Measurements from ENCODE around the gene ZC2HC1B.
"Not testable (repeated sequence)": the region's sequence is repeated elsewhere in the genome, so short reads cannot be mapped to it uniquely, and the experiment has no call there.

The ZC2HC1B gene

DNA sequence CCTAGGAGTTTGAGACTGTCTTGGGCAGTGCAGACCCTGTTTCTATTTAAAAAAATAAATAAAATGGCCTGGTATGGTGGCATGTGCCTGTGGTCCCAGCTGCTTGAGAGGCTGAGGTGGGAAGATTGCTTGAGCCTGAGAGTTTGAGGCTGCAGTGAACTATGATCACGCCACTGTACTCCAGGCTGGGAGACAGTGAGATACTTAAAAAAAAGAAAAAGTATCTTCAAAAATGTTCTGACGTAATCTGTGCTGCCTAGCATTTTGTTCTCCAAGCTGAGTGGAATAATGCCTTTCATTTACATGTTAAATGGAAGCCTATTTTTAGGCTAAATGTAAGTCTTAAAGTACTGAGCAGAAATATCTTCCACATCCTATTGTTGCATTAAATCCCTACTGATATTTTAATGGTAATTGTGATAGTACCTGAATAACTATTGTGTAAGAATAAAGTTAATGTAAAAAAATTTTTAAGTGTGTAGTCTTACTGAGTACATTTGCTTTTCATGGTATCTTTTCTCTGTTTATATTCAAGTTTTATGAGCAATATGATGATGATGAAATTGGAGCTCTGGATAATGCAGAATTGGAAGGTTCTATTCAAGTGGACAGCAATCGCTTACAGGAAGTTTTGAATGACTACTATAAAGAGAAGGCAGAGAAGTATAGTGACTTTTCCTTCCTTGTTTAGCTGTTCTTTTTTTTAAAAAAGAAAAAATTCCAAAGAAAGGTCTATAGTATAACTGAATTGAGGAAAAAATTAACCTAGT is 4.2 kb upstream of the ZC2HC1B start:
- in situ Hi-C loops (cut with HindIII; ENCODE audit: low pct_ligation_motif_present, low pct_unique_long_range_greater_than_20kb, low sequenced_read_pairs): no loop called here
- DNase-seq: no peak

DNA sequence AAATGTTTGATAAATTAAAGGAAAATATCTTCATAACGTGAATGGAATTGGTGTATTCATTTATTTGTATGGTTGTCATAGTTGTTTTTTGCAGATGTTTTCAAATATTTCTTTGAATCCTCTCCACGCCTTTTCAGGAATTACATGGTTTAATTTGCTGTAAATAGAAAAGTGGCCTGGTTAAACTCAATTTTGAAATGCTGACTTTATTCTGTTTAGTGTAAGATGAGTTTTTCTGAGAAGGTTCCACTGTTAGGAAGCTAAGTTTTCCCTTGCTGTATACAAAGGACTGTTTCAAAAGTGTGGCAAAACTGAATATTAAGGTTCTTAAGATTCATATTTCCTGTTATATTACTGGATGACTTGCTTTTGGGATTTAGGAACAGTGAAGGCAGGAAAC is 503 bp upstream of the ZC2HC1B start:
- DNase-seq: no peak
- in situ Hi-C loops (cut with HindIII; ENCODE audit: low pct_ligation_motif_present, low pct_unique_long_range_greater_than_20kb, low sequenced_read_pairs): no loop called here

DNA sequence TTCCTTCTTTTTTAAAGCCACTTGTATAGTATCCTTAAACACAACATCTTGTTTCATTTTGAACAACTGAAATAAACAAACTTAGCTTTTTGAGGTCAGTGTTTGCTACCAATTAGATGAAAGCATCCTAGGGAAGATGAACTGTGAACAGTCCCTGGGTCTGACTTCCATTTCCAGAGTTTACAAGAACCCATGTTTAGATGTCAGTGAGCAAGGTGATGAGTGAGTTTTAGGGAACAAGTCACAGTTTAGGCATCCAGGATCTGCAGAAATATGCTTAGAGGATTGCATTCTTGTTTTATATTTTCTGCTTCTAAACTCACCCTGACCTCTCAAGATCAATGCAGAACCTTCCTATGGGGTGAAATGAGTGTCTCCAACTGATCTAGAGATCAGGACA is 3.0 kb downstream of the ZC2HC1B start:
- in situ Hi-C loops (cut with HindIII; ENCODE audit: low pct_ligation_motif_present, low pct_unique_long_range_greater_than_20kb, low sequenced_read_pairs): no loop called here
- DNase-seq: no peak

DNA sequence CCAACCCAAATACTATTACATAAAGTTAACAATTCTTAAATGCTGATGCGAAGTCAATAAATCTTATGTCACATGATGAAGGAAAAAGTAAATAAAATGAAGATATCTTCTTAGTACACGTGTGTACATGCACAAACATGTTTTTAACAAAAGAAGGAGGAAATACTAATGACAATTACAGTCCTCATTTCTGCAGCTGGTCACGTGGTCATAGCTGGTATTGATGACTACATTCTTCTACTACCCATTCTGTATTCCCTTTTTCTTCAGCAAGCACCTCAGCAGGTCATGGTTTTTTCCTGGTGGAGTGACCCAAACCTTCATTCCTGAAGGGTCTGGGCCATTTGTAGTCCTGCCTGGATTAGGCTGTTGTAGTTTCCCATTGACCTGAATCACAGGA is 4.5 kb downstream of the ZC2HC1B start:
- in situ Hi-C loops (cut with HindIII; ENCODE audit: low pct_ligation_motif_present, low pct_unique_long_range_greater_than_20kb, low sequenced_read_pairs): not testable (repeated sequence)

DNA sequence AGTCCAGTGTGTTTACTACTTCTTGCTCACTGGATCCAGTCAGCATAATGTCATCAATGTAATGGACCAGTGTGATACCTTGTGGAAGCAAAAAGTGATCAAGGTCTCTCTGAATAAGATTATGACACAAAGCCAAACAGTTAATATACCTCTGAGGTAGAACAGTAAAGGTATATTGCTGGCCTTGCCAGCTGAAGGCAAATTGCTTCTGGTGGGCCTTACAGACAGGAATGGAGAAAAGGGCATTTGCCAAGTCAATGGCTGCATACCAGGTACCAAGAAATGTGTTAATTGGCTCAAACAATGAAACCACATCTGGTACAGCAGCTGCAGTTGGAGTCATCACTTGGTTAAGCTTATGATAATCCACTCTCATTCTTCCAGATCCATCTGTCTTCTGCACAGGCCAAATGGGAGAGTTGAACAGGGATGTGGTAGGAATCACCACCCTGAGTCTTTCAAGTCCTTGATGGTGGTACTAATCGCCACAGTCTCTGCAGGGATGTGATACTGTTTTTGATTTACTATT is 7.0 kb downstream of the ZC2HC1B start:
- DNase-seq; in situ Hi-C loops (cut with HindIII; ENCODE audit: low pct_ligation_motif_present, low pct_unique_long_range_greater_than_20kb, low sequenced_read_pairs): not testable (repeated sequence)

More for the DNA sequence above, 4.5 kb downstream of the ZC2HC1B start:
- not testable (repeated sequence) for DNase-seq

DNA sequence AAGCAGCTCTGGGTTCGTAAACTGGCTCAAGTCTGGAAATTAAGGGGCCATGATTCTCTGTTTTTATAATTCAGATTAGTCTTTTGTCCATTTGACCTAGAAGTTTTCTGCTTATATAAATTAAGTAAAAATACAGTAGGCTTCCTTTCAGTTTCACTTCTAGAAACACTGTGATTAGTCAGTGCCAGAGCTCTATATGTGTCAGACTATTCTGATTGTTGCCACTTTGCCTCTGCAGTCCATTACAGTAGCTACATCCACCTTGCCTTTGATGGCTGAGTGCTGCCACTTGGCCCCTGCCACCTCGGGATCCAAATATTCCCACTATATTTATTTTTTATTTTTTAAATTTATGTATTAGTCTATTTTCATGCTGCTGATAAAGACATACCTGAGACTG is 7.9 kb downstream of the ZC2HC1B start:
- DNase-seq: no peak
- in situ Hi-C loops (cut with HindIII; ENCODE audit: low pct_ligation_motif_present, low pct_unique_long_range_greater_than_20kb, low sequenced_read_pairs): no loop called here

DNA sequence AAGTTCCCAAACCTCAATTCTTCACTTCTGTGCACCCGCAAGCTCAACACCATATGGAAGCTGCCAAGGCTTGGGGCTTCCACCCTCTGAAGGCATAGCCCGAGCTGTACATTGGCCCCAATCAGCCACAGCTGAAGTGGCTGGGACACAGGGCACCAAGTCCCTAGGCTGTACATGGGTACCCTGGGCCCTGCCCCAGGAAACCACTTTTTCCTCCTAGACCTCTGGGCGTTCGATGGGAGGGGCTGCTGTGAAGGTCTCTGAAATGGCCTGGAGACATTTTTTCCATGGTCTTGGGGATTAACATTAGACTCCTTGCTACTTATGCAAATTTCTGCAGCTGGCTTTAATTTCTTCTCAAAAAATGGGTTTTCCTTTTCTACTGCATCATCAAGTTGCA is 9.3 kb downstream of the ZC2HC1B start:
- DNase-seq; in situ Hi-C loops (cut with HindIII; ENCODE audit: low pct_ligation_motif_present, low pct_unique_long_range_greater_than_20kb, low sequenced_read_pairs): not testable (repeated sequence)

DNA sequence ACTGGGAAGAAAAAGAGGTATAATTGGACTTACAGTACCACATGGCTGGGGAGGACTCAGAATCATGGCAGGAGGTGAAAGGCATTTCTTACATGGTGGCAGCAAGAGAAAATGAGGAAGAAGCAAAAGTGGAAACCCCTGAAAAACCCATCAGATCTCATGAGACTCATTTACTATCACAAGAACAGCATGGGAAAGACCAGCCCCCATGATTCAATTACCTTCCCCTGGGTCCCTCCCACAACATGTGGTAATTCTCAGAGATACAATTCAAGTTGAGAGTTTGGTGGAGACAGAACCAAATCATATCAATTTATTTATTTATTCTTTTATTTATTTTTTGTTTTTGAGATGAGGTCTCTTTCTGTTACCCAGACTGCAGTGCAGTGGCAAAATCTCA is 10.2 kb downstream of the ZC2HC1B start:
- DNase-seq; in situ Hi-C loops (cut with HindIII; ENCODE audit: low pct_ligation_motif_present, low pct_unique_long_range_greater_than_20kb, low sequenced_read_pairs): not testable (repeated sequence)

DNA sequence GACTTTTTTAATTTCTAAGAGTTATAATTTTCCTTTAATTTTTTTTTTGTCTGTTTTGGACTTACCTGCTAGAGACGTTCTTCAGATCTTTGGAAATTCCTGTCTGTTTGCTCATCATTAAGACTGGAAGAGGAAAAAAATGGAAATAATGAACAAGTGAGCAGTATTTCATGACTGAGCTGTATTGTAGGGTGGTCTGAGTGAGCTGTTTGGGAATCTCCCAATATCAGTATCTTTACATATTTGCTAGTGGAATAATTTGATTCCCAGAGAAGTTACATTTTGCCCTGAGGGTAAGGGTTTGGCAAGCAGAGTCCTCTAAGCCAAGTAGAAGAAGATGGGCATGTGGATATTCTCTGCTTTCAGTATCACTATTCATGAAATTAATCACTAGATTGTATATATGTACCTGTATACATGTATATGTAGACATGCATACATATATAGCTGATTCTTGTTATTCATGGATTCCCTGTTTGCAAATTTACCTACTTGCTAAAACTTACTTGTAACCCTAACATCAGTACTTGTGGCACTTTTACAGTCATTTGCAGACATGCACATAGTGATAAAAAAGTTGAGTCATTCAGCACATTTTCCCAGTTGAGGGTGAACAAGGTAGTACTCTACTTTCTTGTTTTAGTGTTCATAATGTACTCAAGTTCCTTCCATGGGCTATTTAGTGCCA is 13.5 kb downstream of the ZC2HC1B start:
- no peak for DNase-seq
- in situ Hi-C loops (cut with HindIII; ENCODE audit: low pct_ligation_motif_present, low pct_unique_long_range_greater_than_20kb, low sequenced_read_pairs): no loop called here

DNA sequence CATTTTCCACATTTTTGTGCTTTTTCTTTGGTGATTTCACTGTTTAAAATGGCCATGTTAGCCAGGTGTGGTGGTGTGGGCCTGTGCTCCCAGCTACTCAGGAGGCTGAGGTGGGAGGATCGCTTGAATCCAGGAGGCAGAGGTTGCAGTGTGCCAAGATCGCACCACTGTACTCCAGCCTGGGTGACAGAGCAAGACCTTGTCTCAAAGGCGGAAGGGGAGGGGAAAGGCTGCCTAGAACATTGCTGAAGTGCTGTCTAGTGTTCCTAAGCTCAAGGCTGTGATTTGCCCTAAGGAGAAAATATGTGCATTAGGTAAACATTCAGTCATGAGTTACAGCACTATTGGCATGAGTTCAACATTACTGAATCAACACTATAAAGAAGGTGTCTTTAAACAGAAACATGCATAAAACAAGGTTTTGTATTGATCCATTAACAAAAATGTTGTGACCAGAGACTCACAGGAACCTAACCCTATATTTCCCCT is 14.0 kb downstream of the ZC2HC1B start:
- in situ Hi-C loops (cut with HindIII; ENCODE audit: low pct_ligation_motif_present, low pct_unique_long_range_greater_than_20kb, low sequenced_read_pairs): no loop called here
- DNase-seq: no peak

DNA sequence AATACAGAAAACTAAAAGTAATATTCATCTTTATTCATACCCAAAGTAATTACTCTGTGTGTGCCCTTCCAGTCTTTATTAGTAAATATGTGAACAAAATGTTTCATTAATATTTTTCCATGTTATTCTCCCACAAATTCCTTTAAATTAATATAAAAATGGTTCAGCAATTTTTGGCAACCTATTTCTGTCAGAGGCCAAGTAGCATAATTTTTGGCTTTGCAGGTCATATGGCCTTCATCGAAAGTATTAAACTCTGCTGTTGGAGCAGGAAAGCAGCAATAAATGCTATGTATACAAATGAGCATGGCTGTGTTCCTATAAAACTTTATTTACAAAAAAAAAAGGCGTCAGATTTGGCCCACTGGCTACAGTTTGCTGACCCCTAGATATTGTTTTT is 16.1 kb downstream of the ZC2HC1B start:
- no peak for DNase-seq

DNA sequence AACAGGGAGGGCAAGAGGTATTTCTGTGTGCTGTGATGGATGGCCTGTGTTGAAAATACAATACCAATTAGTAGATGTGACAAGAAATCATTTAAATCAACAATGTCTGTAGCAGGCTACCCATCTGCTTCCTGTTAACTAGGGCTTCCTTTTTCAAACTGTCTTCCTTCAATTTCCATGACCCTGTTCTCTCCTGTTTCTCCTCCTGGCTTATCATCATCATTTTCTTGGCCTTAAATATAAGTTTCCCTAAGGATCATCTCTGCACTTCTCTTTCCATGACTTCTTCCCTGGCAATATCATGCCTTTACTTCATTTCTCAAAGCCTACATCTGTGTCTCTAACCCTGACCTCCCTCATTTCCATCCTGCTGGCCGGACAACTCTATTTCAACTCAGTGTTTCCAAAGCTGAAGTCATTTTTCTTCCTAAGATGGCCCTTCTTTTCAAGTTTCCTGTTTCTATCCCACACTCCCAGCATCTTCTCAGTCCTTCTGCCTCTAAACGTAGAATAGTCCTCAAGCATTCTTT is 18.2 kb downstream of the ZC2HC1B start:
- no peak for DNase-seq
- in situ Hi-C loops (cut with HindIII; ENCODE audit: low pct_ligation_motif_present, low pct_unique_long_range_greater_than_20kb, low sequenced_read_pairs): no loop called here

More for the DNA sequence above, 16.1 kb downstream of the ZC2HC1B start:
- in situ Hi-C loops (cut with HindIII; ENCODE audit: low pct_ligation_motif_present, low pct_unique_long_range_greater_than_20kb, low sequenced_read_pairs): no loop called here

DNA sequence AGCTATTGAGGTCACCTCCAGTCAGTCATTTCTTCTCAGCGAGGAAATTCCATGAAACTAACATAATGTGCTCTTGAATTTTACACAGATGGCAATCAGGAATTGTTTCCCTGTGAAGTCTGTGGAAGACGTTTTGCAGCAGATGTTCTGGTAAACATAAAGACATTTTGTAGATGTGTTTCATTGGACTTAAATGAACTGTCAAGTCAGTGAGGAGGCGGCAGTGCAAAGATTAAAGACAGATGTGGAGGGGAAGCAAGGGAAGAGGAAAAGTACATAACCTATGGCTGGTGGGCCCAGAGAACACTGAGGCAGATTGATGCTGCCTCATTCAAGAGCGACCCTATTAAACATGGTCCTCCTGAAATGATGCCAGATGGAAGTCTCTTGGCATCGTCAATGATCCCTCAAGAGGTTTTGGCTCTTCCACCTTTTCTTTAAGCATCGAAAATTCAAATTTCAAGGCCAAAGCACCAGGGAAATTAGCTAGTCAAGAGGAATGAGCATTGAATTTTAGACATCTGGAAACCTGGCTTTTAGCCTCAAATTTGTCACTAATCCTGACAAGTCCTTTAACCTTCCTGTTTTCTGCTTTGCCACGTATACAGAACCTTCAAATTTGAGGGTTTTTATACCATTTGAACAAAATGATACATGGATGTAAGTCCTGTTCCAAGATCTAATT is 20.1 kb downstream of the ZC2HC1B start:
- in situ Hi-C loops (cut with HindIII; ENCODE audit: low pct_ligation_motif_present, low pct_unique_long_range_greater_than_20kb, low sequenced_read_pairs): no loop called here
- no peak for DNase-seq

DNA sequence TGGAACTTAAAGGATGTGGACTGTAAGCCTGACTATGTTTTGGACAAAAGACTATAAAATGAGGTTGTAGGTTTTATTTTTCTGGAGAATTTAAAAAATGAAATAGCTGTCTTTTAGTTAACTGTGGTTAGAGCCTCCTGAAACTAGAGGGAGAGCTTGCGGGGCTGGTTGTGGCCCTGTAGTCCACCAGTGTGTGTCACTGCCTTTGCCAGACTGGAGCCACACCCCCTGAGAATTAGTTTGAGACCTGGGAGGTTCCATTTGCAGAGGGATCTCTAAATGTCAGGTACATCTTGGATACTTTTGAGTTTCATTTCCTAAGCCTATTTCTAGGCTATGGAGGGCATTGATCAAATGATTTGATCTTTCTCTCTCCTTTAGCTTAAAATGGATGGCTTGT is 20.8 kb downstream of the ZC2HC1B start:
- DNase-seq: no peak
- in situ Hi-C loops (cut with HindIII; ENCODE audit: low pct_ligation_motif_present, low pct_unique_long_range_greater_than_20kb, low sequenced_read_pairs): no loop called here

DNA sequence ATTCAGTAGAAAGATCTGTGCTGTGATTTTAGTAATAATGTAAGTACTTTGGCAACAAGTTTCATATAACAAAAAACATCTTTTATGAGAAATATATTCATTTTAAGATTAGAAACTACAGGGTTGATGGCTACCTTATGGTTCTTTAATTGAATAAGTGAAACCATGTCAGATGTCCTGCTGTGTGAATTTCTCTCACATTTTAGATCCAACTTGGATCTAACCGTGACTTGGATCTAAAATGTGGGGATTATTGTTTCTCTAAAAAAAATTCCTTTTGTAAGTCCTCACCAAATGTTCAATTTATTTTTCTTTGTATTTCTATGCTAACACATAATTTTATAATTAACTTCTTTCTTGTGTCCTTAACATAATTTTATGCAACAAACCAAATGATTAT is 30.4 kb downstream of the ZC2HC1B start:
- DNase-seq: no peak
- in situ Hi-C loops (cut with HindIII; ENCODE audit: low pct_ligation_motif_present, low pct_unique_long_range_greater_than_20kb, low sequenced_read_pairs): no loop called here

DNA sequence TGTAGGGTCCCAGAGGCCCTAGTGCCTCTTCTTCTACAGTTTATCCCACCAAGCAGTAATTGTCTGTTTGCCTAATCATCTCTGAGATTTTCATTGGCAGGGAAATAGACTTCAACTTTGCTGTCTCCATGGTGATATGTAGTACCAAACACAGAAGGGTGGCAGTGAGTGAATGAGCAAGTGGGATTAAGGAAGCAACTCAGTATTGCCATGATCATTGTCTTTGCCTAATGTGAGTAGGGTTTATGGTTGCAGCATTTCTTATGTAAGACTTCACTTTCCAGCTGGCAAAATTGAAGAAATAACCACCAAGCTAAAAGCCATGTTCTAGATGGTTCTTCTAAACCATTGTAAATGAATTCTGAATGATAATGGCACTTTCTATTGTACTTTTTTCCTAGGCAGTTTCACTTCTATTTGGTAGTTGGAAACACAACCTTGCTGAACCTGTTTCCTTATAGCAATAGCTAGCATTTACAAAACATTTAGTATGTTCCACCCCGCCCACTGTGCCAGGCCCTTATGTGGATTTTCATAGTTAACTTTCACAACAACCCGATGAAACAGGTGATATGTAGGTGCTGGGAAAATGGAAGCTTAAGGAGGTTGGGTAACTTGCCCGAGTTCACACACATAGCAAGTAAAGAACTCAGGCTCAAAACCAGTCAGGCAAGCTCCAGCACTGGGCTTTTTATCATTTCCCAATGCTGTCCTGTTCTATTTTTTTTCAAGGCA is 32.0 kb downstream of the ZC2HC1B start:
- DNase-seq: no peak
- in situ Hi-C loops (cut with HindIII; ENCODE audit: low pct_ligation_motif_present, low pct_unique_long_range_greater_than_20kb, low sequenced_read_pairs): no loop called here

DNA sequence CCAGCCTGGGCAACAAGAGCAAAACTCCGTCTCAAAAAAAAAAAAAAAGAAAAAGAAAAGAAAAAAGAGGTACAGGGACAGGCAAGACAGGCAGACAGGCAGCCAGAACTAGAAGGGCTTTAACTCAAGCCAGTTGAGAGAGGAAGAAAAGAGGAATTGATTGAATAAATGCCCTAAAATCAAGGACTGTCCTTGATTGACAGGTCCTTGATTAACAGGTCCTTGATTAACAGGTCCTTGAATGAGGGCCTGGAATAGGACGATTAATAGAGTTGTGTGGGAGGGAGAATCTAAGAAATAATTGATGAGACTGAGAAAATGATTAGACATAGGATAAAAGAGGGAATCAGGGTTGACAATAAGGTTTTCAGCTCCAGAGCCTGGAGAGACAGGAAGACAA is 36.1 kb downstream of the ZC2HC1B start:
- in situ Hi-C loops (cut with HindIII; ENCODE audit: low pct_ligation_motif_present, low pct_unique_long_range_greater_than_20kb, low sequenced_read_pairs): no loop called here
- no peak for DNase-seq

Data from ACHN (cell line).